Astrocyte (in vitro differentiated cells and primary cell): Measurements from ENCODE around the gene TAF4.
"Not testable (repeated sequence)": the region's sequence is repeated elsewhere in the genome, so short reads cannot be mapped to it uniquely, and the experiment has no call there.

Source experiments
- EZH2 ChIP-seq: IDR thresholded peaks from 2 replicates; pipeline ENCODE4 v1.6.1; 2012; ENCODE audit warnings: mild to moderate bottlenecking, low read length, inconsistent platforms; ENCODE audit not compliant: insufficient read depth
- TF ChIP-seq, protein P1 (sequence below): IDR thresholded peaks from 2 replicates; pipeline ENCODE4 v1.5.1; 2011; ENCODE audit warnings: low read depth, mild to moderate bottlenecking, inconsistent platforms, low read length, moderate library complexity; ENCODE audit not compliant: insufficient read depth

DNA sequence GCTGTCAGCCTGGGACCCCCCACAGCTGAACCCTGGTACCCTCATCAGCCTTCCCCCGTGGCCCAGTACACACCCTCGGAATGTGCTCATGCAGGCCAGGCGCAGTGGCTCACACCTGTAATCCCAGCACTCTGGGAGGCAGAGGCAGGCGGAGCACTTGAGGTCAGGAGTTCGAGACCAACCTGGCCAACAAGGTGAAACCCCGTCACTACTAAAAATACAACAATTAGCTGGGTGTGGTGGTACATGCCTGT, 9.9 kb downstream of the TAF4 start:
- TF ChIP-seq, protein P1, sequence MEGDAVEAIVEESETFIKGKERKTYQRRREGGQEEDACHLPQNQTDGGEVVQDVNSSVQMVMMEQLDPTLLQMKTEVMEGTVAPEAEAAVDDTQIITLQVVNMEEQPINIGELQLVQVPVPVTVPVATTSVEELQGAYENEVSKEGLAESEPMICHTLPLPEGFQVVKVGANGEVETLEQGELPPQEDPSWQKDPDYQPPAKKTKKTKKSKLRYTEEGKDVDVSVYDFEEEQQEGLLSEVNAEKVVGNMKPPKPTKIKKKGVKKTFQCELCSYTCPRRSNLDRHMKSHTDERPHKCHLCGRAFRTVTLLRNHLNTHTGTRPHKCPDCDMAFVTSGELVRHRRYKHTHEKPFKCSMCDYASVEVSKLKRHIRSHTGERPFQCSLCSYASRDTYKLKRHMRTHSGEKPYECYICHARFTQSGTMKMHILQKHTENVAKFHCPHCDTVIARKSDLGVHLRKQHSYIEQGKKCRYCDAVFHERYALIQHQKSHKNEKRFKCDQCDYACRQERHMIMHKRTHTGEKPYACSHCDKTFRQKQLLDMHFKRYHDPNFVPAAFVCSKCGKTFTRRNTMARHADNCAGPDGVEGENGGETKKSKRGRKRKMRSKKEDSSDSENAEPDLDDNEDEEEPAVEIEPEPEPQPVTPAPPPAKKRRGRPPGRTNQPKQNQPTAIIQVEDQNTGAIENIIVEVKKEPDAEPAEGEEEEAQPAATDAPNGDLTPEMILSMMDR, result not testable (repeated sequence)
- not testable (repeated sequence) for TF ChIP-seq EZH2
